Stimulated activated CD8-positive, alpha-beta memory T cell treated with anti-CD3 and anti-CD28 coated beads, Interleukin-12 subunit alpha, Interleukin-12 subunit beta, amount 100 ng/mL, for 24 hours (primary cell): Measurements from ENCODE around the gene SMAD3.
"Not testable (repeated sequence)": the region's sequence is repeated elsewhere in the genome, so short reads cannot be mapped to it uniquely, and the experiment has no call there.

Experiments
- DNase-seq: peaks from one replicate; pipeline ENCODE4 v3.0.0-alpha.2; 2020; ENCODE audit errors: extremely low read depth

The SMAD3 gene

GRCh38 chr15:67063689-67064606, 1.5 kb upstream of the SMAD3 start:
- no peak for DNase-seq

GRCh38 chr15:67064607-67065530, 533 bp upstream of the SMAD3 start:
- no peak for DNase-seq

GRCh38 chr15:67066041-67066958, 898 bp downstream of the SMAD3 start:
- DNase-seq = no peak

GRCh38 chr15:67066959-67067853, 1.8 kb downstream of the SMAD3 start:
- no peak for DNase-seq

GRCh38 chr15:67067930-67068551, 2.6 kb downstream of the SMAD3 start:
- DNase-seq = no peak

GRCh38 chr15:67068710-67069400, 3.5 kb downstream of the SMAD3 start:
- DNase-seq = no peak

- DNase-seq = no peak
Observed at GRCh38 chr15:67070150-67070549, 4.7 kb downstream of the SMAD3 start.

- DNase-seq = no peak
Observed at GRCh38 chr15:67070892-67071664, 5.7 kb downstream of the SMAD3 start.

GRCh38 chr15:67072442-67072841, 7.0 kb downstream of the SMAD3 start:
- DNase-seq = no peak

- no peak for DNase-seq
Observed at GRCh38 chr15:67072958-67073357, 7.6 kb downstream of the SMAD3 start.

GRCh38 chr15:67074886-67075229, 9.5 kb downstream of the SMAD3 start:
- no peak for DNase-seq

- not testable (repeated sequence) for DNase-seq
Observed at GRCh38 chr15:67075555-67076135, 10.2 kb downstream of the SMAD3 start.

GRCh38 chr15:67076147-67076843, 10.9 kb downstream of the SMAD3 start:
- DNase-seq = no peak

- DNase-seq = no peak
Observed at GRCh38 chr15:67077641-67078215, 12.3 kb downstream of the SMAD3 start.

GRCh38 chr15:67079361-67079760, 14.0 kb downstream of the SMAD3 start:
- DNase-seq = no peak

GRCh38 chr15:67080118-67080899, 14.9 kb downstream of the SMAD3 start:
- no peak for DNase-seq
